GM19397 (cell line): ENCODE measurements around the gene NOL12.
"Not testable (repeated sequence)": the region's sequence is repeated elsewhere in the genome, so short reads cannot be mapped to it uniquely, and the experiment has no call there.

ENCODE experiments used
- ATAC-seq: cut with Tn5 transposase; IDR thresholded peaks from one replicate; pipeline ENCODE4 v1.9.1; 2021; ENCODE audit warnings: mild to moderate bottlenecking, moderate library complexity; ENCODE audit not compliant: unreplicated experiment

The NOL12 gene

DNA sequence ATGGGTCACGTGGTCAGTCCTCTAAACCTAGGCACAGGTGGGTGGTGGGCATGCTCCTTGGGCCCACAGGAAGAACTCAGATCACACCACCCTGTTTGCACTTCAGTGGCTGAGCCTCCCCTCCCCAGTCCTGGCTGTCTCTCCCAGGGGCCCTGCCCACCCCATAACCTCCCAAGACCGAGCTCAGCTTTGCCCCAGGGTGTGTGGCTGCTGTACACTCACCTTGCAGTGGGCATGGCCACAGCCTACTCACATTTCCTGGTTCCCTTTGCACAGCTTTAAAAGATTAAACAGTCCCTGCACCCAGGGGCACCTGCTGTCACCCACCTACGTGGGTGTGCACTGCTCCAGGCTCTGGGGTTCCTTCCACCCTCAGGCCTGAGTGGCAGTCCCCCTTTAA is 24.5 kb downstream of the NOL12 start:
- ATAC-seq, result no peak

DNA sequence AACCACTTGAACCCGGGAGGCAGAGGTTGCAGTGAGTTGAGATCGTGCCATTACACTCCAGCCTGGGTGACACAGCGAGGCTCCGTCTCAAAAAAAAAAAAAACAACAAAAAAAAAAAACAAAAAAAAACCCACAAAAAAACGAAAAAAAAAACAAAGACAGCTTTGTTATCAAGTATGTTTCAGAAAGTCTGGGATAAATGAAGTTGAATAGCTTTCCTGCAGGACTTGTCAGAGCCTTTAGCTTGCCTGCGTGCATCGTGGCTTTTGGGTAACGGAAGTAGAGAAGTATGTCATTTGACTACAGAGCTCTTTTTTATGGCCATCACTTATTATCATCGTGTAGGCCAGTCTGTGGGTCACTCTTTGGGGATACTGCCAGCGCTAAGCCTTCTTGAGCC is 25.3 kb downstream of the NOL12 start:
- ATAC-seq, result no peak

DNA sequence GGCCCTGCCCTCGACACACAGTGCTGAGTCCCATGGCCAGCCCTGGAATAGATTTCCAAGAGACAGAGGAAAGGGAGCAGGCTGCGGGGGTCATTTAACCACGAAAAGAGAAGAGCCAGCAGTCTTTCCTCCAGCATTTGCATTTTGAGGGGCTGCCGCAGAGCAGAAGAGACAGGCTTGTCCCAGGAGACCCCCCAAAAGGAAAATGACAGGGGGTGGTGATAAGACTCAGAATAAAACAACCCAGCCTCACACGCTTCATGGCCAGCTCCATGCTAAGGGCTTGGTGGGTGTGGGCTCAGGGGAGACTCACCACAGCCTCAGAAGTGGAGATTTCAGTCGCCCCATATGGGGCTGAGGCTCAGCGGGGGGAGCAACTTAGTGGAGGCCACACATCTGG is 27.6 kb downstream of the NOL12 start:
- no peak for ATAC-seq

DNA sequence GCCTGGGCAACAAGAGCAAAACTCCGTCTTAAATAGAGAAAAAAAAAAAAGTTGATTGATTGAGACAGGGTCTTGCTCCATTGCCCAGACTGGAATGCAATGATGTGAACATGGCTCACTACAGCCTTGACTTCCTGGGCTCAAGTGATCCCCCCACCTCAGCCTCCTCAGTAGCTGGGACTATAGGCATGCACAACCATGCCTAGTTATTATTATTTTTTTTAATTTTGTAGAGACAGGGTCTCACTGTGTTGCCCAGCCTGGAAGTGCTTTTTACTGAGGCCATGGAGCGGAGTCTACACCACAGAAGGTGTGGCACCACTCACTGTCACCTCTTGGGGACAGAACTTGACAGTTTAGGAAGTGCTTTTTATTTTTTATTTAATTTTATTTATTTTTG is 28.5 kb downstream of the NOL12 start:
- no peak for ATAC-seq

DNA sequence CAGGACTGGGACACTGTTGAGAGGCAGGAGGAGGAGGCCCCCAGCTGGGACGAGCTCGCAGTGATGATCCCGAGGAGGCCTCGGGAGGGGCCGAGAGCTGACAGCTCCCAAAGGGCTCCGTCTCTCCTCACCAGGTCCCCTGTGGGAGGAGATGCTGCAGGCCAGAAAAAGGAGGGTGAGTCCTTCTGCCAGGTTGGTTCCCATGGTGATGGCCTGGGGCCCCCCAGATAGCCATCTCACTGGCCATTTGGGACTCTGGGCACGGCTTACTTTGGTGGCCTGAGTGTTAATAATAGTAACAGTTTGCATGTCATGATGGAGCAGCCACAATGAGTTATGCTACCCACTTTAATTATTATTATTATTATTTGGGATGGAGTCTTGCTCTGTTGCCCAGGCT is 29.6 kb downstream of the NOL12 start:
- no peak for ATAC-seq

DNA sequence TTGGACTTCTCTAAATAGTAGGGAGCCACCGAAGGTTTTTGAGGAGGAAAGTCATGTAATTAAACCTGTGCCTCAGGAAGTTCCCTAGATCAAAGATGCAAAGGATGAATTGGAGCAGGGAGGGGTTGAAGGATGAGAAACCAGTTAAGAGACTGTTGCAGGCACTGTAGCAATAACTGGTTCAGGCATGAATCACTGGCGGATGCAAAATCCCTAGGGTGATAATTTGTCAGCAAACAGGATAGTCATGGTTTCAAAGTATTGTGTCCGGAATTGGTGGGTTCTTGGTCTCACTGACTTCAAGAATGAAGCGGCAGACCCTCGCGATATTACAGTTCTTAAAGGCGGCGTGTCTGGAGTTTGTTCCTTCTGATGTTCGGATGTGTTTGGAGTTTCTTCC is 30.6 kb downstream of the NOL12 start:
- no peak for ATAC-seq

DNA sequence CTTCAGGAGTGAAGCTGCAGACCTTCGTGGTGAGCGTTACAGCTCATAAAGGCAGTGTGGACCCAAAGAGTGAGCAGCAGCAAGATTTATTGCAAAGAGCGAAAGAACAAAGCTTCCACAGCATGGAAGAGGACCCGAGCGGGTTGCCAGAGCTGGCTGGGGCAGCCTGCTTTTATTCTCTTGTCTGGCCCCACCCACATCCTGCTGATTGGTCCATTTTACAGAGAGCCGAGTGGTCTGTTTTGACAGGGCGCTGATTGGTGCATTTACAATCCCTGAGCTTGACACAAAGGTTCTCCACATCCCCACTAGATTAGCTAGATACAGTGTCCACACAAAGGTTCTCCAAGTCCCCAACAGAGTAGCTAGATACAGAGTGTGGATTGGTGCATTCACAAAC is 31.1 kb downstream of the NOL12 start:
- ATAC-seq, result not testable (repeated sequence)

DNA sequence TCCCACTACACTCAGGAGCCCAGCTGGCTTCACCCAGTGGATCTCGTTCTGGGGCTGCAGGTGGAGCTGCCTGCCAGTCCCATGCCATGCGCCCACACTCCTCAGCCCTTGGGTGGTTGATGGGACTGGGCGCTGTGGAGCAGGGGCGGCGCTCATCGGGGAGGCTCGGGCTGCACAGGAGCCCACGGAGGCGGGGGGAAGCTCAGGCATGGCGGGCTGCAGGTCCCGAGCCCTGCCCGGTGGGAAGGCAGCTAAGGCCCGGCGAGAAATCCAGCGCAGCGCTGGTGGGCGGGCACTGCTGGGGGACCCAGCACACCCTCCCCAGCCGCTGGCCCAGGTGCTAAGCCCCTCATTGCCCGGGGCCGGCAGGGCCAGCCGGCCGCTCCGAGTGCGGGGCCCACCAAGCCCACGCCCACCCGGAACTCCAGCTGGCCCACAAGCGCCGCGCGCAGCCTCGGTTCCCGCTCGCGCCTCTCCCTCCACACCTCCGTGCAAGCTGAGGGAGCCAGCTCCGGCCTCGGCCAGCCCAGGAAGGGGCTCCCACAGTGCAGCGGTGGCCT is 31.7 kb downstream of the NOL12 start:
- ATAC-seq, result not testable (repeated sequence)

DNA sequence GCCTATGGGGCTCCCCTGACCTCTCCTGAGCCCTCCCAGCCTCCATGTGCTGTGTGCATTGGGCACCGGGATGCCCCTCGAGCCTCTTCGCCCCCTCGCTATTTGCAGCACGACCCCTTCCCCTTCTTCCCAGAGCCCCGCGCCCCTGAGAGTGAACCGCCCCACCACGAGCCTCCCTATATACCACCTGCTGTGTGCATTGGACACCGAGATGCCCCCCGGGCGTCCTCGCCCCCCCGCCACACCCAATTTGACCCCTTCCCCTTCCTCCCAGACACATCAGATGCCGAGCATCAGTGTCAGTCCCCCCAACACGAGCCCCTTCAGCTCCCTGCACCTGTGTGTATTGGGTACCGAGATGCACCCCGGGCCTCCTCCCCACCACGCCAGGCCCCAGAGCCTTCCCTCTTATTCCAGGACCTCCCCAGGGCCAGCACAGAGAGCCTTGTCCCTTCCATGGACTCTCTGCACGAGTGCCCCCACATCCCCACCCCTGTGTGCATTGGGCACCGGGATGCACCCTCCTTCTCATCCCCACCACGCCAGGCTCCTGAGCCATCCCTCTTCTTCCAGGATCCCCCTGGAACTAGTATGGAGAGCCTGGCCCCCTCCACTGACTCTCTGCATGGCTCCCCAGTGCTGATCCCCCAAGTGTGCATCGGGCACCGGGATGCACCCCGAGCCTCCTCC is 39.6 kb downstream of the NOL12 start:
- ATAC-seq, result no peak

DNA sequence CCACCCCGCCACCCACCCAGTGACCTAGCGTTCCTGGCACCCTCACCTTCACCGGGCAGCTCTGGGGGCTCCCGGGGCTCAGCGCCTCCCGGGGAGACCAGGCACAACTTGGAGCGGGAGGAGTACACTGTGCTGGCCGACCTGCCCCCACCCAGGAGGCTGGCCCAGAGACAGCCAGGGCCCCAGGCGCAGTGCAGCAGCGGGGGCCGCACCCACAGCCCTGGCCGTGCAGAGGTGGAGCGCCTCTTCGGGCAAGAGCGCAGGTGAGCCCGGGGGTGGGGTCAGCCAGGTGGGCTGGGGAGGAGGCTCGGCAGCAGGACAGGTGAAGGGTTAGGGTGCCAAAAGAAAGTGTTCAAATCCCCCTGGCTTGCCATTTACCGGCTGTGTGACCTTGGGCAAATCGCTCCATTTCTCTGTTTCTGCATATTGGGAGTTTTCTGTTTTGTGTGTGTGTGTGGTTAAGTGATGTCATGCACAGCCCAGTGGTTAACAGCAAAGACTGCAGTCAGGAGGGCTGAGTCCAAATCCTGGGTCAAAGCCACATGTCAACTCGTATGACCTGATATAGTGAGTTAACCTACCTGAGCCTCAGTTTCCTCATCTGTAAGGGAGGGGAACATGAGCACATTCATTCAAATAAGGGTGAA is 40.2 kb downstream of the NOL12 start:
- no peak for ATAC-seq

DNA sequence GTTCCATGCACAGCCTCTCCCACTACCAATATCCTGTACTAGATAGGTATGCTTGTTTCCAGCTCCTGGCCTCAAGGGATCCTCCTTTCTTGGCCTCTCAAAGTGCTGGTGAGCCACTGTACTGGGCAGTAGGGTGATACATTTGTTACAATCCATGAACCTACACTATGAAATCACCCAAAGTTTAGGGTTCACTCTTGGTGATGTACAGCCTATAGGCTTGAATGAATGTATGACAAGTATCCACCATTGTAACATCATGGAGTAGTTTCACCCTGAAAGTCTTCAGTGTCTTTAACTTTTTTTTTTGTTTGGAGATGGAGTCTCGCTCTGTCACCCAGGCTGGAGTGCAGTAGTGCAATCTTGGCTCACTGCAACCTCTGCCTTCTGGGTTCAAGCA is 42.5 kb downstream of the NOL12 start:
- ATAC-seq, result no peak

DNA sequence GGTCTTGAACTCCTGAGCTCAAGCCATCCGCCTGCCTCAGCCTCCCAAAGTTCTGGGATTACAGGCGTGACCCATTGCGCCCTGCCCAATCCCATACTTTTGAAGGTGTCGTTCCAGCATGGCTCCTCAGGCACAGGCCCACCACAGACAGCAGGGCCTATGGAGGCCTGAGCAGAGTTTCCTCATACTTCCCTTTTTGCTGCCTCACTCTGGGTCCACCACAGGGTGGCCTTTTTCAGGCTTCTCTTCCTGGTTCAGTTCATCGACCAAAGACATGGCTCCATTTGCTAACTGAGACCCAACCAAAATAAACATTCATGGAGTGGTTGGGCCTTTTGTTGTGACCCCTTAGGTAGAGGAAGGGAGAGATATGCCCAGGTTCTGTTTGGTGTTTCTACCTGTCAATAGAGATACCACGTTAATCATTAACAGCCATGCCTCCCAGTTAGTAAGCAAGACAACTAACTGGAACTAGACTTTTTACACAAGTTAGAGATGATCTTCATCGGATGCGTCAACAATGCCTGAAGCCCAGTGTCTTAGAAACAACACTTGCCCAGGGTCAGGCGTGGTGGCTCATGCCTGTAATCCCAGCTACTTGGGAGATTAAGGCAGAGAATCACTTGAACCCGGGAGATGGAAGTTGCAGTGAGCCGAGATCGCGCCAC is 45.8 kb downstream of the NOL12 start:
- ATAC-seq, result no peak

DNA sequence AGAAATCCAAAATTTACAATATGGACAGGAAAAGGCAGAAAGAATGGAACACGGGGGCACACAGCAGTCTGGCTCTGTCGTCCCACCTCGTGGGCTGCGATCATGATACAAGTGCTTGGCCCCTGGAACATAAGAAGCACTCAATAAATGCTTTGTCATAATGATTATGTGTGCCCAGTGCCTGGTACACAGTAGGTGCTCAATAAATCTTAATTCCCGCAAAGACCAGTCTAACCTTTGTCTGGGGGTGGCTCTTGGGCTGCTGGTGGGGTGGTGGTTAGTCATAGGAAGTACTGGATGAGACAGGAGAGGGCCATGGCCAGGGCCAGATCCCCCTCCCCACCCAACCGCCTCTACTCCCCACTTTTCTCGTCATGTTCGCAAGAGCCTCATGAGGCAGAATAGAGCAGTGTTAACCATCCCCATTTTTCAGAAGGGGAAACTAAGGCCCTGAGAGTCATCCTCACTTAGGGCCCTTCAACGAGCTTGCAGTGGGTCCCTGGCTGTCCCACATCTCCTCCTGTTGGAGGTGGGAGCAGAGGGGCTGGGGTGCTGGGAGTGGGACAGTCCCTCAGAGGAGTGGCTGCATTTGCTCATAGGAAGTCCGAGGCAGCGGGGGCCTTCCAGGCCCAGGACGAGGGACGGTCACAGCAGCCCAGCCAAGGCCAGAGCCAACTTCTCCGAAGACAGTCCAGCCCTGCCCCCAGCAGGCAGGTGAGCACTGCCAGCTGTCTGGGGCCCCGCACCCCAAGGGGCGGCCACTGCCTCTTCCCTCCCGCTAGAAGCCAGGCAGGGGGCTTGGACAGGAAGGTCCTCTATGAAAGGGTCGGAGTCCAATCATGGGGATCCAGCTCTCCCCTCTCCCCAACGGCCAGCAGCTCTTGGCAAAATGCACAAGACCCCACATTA is 46.8 kb downstream of the NOL12 start:
- no peak for ATAC-seq

DNA sequence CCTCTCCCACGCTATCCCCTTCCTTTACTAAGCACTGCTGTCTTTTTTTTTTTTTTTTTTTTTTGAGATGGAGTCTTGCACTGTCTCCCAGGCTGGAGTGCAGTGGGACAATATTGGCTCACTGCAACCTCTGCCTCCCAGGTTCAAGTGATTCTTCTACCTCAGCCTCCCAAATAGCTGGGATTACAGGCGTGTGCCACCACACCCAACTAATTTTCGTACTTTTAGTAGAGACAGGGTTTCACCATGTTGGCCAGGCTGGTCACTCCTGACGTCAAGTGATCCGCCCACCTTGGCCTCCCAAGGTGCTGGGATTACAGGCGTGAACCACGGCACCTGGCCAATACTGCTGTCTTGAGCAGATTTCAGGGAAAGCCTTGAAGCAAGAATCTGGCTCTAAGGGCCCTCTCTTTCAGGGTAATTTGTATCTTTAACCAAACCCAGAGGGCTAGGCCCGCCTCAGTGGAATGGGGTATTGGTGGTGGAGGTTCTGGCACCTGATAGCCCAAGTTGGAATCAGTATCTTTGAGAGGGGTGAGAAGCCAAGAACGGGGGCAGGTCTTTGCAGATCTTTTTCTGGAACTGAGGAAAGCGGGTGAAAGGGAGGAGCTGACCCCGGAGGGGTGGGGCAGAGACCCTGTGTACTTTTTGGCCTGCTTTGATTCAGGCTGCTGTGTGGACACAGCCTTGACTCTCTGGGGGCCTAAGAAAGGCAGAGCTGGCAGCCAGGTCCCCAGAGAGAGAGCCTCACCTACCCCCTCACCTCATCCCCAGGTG is 47.7 kb downstream of the NOL12 start:
- ATAC-seq, result no peak

DNA sequence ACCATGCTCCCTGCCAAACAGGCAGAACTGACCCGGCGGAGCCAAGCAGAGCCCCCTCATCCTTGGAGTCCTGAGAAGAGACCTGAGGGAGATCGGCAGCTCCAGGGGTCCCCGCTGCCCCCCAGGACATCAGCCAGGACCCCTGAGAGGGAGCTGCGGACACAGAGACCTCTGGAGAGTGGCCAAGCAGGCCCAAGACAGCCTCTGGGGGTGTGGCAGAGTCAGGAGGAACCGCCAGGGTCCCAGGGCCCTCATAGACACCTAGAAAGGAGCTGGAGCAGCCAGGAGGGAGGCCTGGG is 48.2 kb downstream of the NOL12 start:
- no peak for ATAC-seq

DNA sequence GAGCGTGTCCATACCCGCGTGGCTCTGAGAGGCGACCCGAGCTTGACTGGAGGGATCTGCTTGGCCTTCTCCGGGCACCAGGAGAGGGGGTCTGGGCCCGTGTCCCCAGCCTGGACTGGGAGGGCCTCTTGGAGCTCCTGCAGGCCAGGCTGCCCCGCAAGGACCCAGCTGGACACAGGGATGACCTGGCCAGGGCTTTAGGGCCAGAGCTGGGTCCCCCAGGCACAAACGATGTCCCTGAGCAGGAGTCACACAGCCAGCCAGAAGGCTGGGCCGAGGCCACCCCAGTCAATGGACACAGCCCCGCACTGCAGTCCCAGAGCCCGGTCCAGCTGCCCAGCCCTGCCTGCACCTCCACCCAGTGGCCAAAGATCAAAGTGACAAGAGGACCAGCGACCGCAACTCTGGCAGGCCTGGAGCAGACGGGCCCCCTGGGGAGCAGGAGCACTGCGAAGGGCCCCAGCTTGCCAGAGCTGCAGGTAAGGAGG is 48.9 kb downstream of the NOL12 start:
- ATAC-seq, result no peak

DNA sequence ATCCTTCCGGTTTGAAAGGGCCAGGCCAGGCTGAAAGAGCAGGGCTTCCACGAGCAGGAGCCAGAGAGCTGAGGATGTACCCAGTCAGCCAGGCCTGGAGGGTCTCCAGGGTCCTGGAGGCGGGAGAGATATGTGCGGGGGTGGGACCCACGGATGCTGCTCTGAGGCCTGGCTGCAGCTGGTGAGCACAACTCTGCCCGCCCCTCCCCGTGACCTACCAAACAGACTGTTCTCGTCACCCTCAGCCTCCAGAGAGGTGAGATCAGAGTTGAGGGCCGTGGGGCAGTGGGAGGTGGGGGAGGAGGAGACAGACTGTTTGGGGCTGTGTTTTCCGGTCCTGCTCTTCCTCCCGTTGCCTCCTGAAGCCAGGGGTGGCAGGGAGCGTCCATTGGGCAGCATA is 52.9 kb downstream of the NOL12 start:
- no peak for ATAC-seq

DNA sequence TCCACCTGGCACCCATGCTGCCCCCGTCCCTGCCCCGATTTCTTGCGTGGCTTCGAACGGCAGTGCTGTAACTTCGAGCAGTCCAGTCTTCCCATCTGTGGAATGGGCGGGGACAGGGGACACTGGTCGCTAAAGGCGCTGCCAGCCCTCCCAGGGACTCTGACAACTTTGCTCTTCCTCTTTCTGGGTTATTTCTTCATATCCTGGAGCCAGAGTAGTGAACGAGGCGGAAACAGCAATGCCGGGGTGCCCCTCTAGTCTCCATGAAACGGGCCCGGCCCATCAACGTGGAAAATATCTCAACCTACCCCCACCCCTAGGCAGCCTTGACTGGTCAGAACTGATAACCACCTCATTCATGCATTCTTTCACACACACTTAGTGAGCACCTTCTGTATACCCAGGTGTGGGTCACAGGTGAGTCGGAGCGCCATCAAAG is 53.5 kb downstream of the NOL12 start:
- no peak for ATAC-seq

DNA sequence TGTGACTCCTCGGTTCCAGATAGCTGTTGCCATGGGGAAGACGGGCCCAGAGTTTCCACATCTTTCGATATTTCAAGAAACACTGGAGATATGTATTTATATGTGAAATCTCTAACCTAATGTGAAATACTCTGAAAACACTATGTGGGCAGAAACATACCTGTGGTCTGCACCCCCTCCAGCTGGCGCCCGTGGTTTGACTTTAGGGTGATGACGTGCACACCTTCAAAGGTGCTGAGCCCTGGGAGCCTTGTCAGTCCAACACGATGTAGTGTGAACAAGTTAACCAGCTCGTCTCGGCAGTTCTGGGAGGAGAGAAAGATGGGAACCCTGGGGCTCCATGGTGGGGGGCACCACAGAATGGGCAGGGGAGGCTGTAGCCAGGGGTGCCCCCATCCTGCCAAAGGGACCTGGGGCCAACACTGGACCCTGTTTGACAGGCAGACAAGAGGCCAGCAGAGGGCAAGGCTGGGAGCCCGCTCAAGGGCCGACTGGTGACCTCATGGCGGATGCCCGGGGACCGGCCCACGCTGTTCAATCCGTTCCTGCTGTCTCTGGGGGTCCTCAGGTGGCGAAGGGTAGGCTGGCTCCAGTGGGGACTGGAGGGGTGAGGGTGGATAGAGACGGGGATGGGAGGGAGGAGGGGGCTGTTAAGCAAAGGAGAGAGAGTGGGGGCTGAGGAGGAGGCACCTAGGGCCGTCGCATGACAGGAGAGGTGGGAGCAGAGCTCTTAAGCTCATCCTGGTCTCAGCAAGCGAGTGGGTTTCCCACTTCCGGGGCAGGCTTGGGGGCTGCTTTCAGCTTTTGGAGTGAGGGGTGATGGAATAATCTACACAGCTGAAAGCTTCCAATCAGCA is 54.5 kb downstream of the NOL12 start:
- no peak for ATAC-seq
